ENCODE measurements around the gene RPP25L. TPM values are rescaled to one million over a fixed set of nuclear protein-coding genes. Genes with fewer than 3 reads are reported as not detected.

Gene RPP25L
- polyA plus RNA-seq, 1 of the 3 experiments (the other 2 are of a cell fraction): 47.6 TPM

- Histone ChIP-seq H3K27me3 (ENCODE audit: insufficient read depth) (no peaks in the 10 kb centered on the region), H3K4me3 (ENCODE audit: low read depth in 2 of 2, low read length in 1 of 2) (no peak overlapping the region), H3K36me3 (replicated peaks in 1 of 2; ENCODE audit: control insufficient read depth in 1 of 2, insufficient read depth in 2 of 2, low read length in 1 of 2) (no peaks in the 10 kb centered on the region), H4K20me1 (ENCODE audit: insufficient read depth) (no peaks in the 10 kb centered on the region), H3K4me1 (ENCODE audit: control insufficient read depth in 1 of 2, insufficient read depth in 2 of 2, low read depth in 1 of 2, low read length in 1 of 2) (peaks cover 8 to 27% of the 10 kb centered on the region in 2 experiments), H3K79me2 (ENCODE audit: insufficient read depth) (no peaks in the 10 kb centered on the region), H3K9ac (no peak overlapping the region), H3F3A (replicated peaks; ENCODE audit: insufficient read depth) (peaks cover 3% of the 10 kb centered on the region), H3K27ac (ENCODE audit: low read depth in 2 of 2, low read length in 1 of 2) (no peak overlapping the region), H3K4me2 (no peak overlapping the region), H3K9me3 (no peaks in the 10 kb centered on the region), H3K9me2 (no peaks in the 10 kb centered on the region), H2AFZ (ENCODE audit: low read depth) (no peak overlapping the region)
- POLR2A ChIA-PET: no interaction called here
- no peak for DNase-seq
- CTCF ChIA-PET: interaction anchor here (0.6 to 2.4 kb wide), 4 partner anchors 12 to 130 kb away, joined by 3 to 7 read pairs (median 3); partner anchors contain the start of gene GALT
- TF ChIP-seq FOXM1 (IDR thresholded peaks at IDR 0.05; ENCODE audit: low read depth) (no peak), GATA2 (CRISPR knock-in tag; IDR thresholded peaks at IDR 0.05) (no peak), FOSL2 (IDR thresholded peaks at IDR 0.05; ENCODE audit: borderline replicate concordance, low read depth) (no peak), SMC3 (IDR thresholded peaks at IDR 0.05; ENCODE audit: low read depth, low read length) (no peak), MXI1 (IDR thresholded peaks at IDR 0.05; ENCODE audit: low read depth, low read length) (no peak), RFX5 (IDR thresholded peaks at IDR 0.05; ENCODE audit: low read length) (no peak), FOXJ3 (CRISPR knock-in tag; IDR thresholded peaks at IDR 0.05) (no peak), RCOR1 (IDR thresholded peaks at IDR 0.05; ENCODE audit: low read length) (no peak), USF2 (IDR thresholded peaks at IDR 0.05; ENCODE audit: borderline replicate concordance, low read depth, low read length) (no peak), ZBTB33 (IDR thresholded peaks at IDR 0.05; ENCODE audit: borderline replicate concordance, low read depth) (no peak), MEF2A (IDR thresholded peaks at IDR 0.05; ENCODE audit: borderline replicate concordance, low read depth) (no peak), CTCF (IDR thresholded peaks at IDR 0.05) (no peak), EZH2phosphoT487 (IDR thresholded peaks at IDR 0.05; ENCODE audit: borderline replicate concordance, low read depth) (no peak), POLR2AphosphoS5 (IDR thresholded peaks at IDR 0.05; ENCODE audit: low read depth, low read length) (no peak), IRF3 (IDR thresholded peaks at IDR 0.05; ENCODE audit: low read depth, low read length) (no peak)
- WGBS (ENCODE audit: low lambda C conversion rate): 97% methylated on average over 14 of the region's 14 CpGs
Measured at GRCh38 chr9:34658461-34658860, 46.6 kb upstream of the RPP25L start.
